Mucosa of descending colon (tissue), 3 donors: ENCODE measurements around the gene TLL1. TPM values are rescaled to one million over a fixed set of nuclear protein-coding genes. Genes with fewer than 3 reads are reported as not detected.

Experiments used
- ATAC-seq: fragments of 200-7000 bp; cut with Tn5 transposase; one replicate; pipeline ENCODE4 v1.9.1; 2020; ENCODE audit warnings: mild to moderate bottlenecking, moderate library complexity
- DNase-seq, 3 donors: peaks; one replicate each; pipeline ENCODE4 v3.0.0-alpha.2; 2020
- H3K36me3 ChIP-seq: fragments of 200-600 bp; one replicate; pipeline ENCODE4 v1.8.0; 2021; ENCODE audit warnings: low read depth, mild to moderate bottlenecking
- H3K4me1 ChIP-seq: fragments of 200-600 bp; one replicate; pipeline ENCODE4 v1.8.0; 2021; ENCODE audit warnings: low read depth, mild to moderate bottlenecking
- H3K4me3 ChIP-seq: fragments of 200-600 bp; one replicate; pipeline ENCODE4 v1.8.0; 2021; ENCODE audit warnings: mild to moderate bottlenecking
- H3K9me3 ChIP-seq: fragments of 200-600 bp; one replicate; pipeline ENCODE4 v1.8.0; 2021; ENCODE audit warnings: mild to moderate bottlenecking
- CTCF ChIP-seq: fragments of 200-600 bp; IDR thresholded peaks from one replicate; pipeline ENCODE4 v1.8.0; 2022; ENCODE audit warnings: antibody characterized with exemption, mild to moderate bottlenecking
- intact Hi-C, 2 donors: fragments of 100-400 bp; cut with DNase I in 1 of 2; cut with micrococcal nuclease in 1 of 2; formaldehyde crosslinking; loops; one replicate each; pipeline versions ENCODE4 v1.11.0 to v1.11.1; 2022; cut with DNase I, micrococcal nuclease
- total RNA-seq, 3 donors: library from RNA; stranded (reverse); fragmentation: NEBNext Ultra II Directional in 2 of 3; extraction: Animal tissue kit (Norgen Biotek cat#: 25700) in 2 of 3; gene quantifications; one replicate each; pipeline versions ENCODE4 v1.2.1 to v1.2.4, GENCODE V29; 2021 to 2023
- donor health status: DM: no; HTN: no; CAD: no; lungs with moderate emphysema.
- donor health status: DM: no; HTN: no; CAD: no.
- donor health status: DM: no; HTN: yes; CAD: no.

Gene TLL1
- total RNA-seq, 3 donors from 2014 or later, result 2.4 to 4.8 (median 2.5) TPM

GRCh38 chr4:165986956-165987698 is 114.1 kb downstream of the TLL1 start:
- no peak for TF ChIP-seq CTCF
- Histone ChIP-seq H3K36me3 (no peaks in the 10 kb centered on the region), H3K4me1 (no peaks in the 10 kb centered on the region), H3K9me3 (no peaks in the 10 kb centered on the region), H3K4me3 (no peak overlapping the region)
- no peak for DNase-seq
- intact Hi-C loops, result no loop called here
- ATAC-seq, result no peak

DNA sequence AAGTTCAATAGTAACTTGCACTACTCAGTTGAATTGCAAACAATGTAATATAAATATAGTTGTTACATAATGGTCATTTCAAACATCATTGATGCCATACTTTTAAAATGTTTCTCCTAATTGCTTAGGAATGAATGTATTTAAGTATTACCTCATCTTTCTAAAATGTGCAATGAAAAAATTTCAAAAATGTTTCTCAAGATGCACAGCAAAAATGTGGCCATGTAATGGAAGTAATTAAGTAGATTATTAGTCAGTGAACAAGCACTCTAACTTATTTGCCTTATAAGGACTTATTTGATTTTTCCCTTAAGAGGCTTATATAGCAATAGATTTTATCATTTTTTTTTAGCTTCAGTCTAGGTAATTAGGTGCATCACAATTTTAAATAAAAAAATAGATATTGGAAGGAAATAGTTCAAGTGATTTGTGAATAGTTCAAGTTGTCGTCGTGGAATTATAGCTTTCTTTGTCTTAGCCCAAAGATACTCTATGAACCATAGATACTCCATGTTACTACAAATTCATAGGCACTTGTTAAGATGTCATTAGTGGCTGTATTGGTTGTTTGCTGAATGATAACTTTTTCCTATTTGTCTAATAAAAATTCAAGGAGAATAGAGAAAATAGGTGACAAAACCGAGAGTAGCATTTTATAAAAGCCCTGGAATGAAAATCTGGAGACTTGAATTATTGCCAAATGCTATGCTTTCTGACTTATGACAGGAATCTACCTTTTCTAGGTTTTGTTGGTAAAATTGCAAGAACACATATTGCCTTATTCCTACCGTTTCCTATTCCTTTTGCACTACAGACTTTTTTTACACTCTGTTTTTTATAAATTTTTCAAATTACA is 118.5 kb downstream of the TLL1 start:
- Histone ChIP-seq H3K4me3 (no peak overlapping the region), H3K36me3 (no peaks in the 10 kb centered on the region), H3K4me1 (no peaks in the 10 kb centered on the region), H3K9me3 (no peaks in the 10 kb centered on the region)
- TF ChIP-seq CTCF, result no peak
- DNase-seq (no peak), ATAC-seq (no peak)
- intact Hi-C loops, result no loop called here

- ATAC-seq, result no peak
- TF ChIP-seq CTCF, result no peak
- no peaks in the 10 kb centered on the region for H3K4me1 ChIP-seq
- no peaks in the 10 kb centered on the region for H3K9me3 ChIP-seq
- no peak for DNase-seq
- H3K36me3 ChIP-seq, result no peaks in the 10 kb centered on the region
- no peak overlapping the region for H3K4me3 ChIP-seq
- intact Hi-C loops, result no loop called here
Measured at GRCh38 chr4:165992283-165992682, 119.2 kb downstream of the TLL1 start.

GRCh38 chr4:165994701-165995100 is 121.7 kb downstream of the TLL1 start:
- no peak for DNase-seq
- no peaks in the 10 kb centered on the region for H3K36me3 ChIP-seq
- intact Hi-C loops, result no loop called here
- no peak overlapping the region for H3K4me3 ChIP-seq
- ATAC-seq, result no peak
- no peaks in the 10 kb centered on the region for H3K4me1 ChIP-seq
- no peak for TF ChIP-seq CTCF
- H3K9me3 ChIP-seq, result no peaks in the 10 kb centered on the region

DNA sequence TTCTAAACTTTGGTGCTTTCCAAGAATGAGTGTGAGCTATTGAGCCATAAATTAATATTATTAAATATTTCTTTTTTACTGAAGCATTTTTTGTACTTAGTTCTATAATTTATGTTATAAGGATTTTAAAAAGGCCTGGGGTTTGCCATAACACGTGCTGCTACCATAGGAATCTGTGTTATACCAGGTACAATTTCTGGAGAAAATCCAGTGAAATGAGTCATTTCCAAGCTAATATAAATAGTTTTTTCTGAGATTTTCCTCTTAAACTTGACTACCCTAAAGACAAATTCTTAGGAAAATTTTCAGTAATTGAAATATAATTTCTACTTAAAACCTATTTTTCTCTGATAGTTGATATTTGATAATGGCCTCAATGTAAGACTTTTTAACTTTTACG is 130.8 kb downstream of the TLL1 start:
- Histone ChIP-seq H3K4me1 (no peaks in the 10 kb centered on the region), H3K4me3 (no peak overlapping the region), H3K9me3 (no peaks in the 10 kb centered on the region), H3K36me3 (no peaks in the 10 kb centered on the region)
- intact Hi-C loops, result no loop called here
- DNase-seq (no peak), ATAC-seq (no peak)
- no peak for TF ChIP-seq CTCF
